ENCODE measurements around the gene SLC16A5.
"Not testable (repeated sequence)": the region's sequence is repeated elsewhere in the genome, so short reads cannot be mapped to it uniquely, and the experiment has no call there.

SLC16A5 gene

GRCh38 chr17:75128694-75129505 lies 41.1 kb downstream of the SLC16A5 start:
- no peak for DNase-seq (ENCODE audit: insufficient read length, low spot score)
- no peak for FAIRE-seq
- no peak for TF ChIP-seq CTCF (IDR thresholded peaks at IDR 0.05; ENCODE audit: insufficient read depth, missing control alignments)

- DNase-seq (ENCODE audit: insufficient read length, low spot score) (no peak), FAIRE-seq (no peak)
- TF ChIP-seq CTCF (IDR thresholded peaks at IDR 0.05; ENCODE audit: insufficient read depth, missing control alignments): no peak
These were observed 41.8 kb downstream of the SLC16A5 start for GRCh38 chr17:75129576-75129975.

GRCh38 chr17:75130059-75130631 lies 42.4 kb downstream of the SLC16A5 start:
- no peak for FAIRE-seq
- DNase-seq (ENCODE audit: insufficient read length, low spot score): no peak
- no peak for TF ChIP-seq CTCF (IDR thresholded peaks at IDR 0.05; ENCODE audit: insufficient read depth, missing control alignments)

DNA sequence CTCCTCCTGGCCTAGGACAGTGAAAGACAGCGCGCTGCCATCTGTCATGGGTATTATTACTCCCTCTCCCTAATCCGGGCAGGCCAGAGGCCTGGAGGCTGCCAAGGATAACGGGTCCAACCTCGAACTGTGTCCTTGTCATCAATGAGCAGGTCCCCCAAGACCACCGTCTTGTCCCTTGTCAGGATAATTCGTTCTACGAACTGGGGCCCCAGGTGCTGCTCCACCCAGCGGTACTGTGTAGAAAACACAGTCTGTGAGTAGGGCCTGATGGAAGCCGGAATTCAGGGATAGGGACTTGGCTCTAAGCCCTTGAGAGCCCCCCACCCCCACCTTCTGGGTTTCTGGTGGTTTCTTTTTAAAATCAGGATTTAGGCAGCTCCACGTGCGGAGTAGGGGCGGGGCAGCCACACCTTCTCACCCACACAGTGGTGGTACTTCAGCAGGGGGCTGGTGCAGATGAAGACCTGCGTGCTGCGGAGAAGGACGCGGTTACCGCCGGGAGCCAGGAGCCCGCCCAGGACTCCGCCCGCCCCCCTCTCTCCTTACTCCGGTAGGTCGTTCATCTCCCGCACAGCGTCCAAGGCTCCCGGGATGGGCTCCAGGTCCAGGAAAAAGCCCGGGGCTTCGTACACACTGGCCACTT lies 43.0 kb downstream of the SLC16A5 start:
- no peak for FAIRE-seq
- DNase-seq (ENCODE audit: insufficient read length, low spot score): no peak
- peak; percentile 67 for TF ChIP-seq CTCF (IDR thresholded peaks at IDR 0.05; ENCODE audit: insufficient read depth, missing control alignments)

DNA sequence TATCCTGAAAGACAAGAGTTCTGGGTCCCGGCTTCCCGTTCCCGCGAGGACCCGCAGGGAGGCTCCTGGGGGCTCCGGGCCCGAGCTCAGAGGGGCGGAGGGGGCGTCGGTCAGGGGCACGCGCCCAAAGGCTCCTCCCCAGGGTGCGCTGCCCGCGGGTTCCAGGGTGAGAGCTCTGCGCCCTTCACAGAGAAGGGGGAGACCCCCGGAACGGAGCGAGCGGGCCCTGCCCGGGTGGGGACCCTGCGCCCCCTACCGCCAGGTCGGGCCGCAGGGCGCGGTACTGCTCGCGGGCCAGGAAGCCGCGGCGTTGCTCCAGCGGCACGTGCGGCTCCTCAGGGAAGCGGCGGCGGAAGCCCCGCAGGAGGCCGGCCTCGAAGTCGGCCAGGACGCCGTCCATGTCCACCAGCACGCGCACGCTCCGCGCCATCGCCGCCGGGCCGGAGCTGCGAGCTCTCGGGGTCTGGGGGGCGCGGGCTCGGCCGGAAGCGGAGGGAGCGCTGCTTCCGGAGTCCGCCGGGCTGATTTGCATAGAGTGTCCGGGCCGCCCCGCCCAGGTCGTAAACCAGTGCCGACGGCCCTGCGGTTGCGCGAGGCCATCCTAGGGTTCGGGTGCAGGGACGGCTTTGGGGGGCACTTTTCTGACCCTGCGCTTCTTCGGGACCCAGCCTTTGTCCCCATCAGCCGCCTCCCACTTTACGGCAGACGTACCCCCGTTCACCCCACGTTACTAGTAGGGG lies 43.7 kb downstream of the SLC16A5 start, which contains the start of gene NT5C:
TSS of gene NT5C (minus strand) at position 465 of the 740 bp plus-strand sequence. CDS start at position 430, 35 bp downstream.
- DNase-seq (ENCODE audit: insufficient read length, low spot score) (peak; percentile 72), FAIRE-seq (no peak)
- peak; percentile 63 for TF ChIP-seq CTCF (IDR thresholded peaks at IDR 0.05; ENCODE audit: insufficient read depth, missing control alignments)

DNA sequence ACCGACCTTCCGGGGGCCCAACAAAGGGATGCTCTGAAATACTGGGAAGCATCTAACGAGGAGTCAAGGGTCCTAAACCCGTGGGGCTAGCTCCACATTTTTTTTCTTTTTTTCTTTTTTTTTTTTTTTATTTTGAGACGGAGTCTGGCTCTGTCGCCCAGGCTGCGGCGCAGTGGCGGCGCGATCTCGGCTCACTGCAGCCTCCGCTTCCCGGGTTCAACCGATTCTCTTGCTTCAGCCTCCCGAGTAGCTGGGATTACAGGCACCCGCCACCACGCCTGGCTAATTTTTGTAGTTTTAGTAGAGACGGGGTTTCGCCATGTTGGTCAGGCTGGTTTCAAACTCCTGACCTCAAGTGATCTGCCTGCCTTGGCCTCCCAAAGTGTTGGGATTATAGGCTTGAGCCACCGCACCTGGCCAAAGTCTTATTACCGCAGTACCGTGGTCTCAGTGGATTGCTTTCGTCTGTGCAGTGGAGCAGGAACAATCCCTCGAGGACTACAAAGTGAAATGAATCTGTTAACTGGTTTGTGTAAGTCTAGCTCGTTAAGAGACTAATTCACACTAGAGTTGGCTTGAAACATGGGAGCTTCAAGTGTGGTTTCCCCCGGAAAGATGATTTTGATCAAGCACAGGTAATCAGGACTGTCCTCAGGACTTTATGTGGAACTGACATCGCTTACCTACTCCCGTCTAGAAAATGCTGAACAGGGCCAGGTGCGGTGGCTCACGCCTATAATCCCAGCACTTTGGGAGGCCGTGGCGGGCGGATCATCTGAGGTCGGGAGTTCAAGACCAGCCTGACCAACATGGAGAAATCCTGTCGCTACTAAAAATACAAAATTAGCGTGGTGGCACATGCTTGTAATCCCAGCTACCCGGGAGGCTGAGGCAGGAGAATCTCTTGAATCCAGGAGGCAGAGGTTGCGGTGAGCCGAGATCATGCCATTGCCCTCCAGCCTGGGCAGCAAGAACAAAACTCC lies 44.6 kb downstream of the SLC16A5 start:
- FAIRE-seq; DNase-seq (ENCODE audit: insufficient read length, low spot score): not testable (repeated sequence)

Measured in D721Med (cell line).